Endothelial cell of umbilical vein (primary cell): ENCODE data around the gene SLC9A9.

Experiments
- JUN ChIP-seq: IDR thresholded peaks from 2 replicates; pipeline ENCODE4 v1.6.1; 2011; ENCODE audit warnings: borderline replicate concordance, low read depth; ENCODE audit not compliant: insufficient read length, insufficient read depth
- POLR2A ChIP-seq: IDR thresholded peaks from 2 replicates; pipeline ENCODE4 v1.6.1; 2012; ENCODE audit warnings: low read depth, mild to moderate bottlenecking, control low read depth, low read length
- TF ChIP-seq, protein P1 (sequence below), 2 donors: IDR thresholded peaks; 1 replicate in 1 of 2; 2 replicates in 1 of 2; pipeline ENCODE4 v1.5.1; 2011; ENCODE audit warnings: low read length in 2 of 2, mild to moderate bottlenecking in 2 of 2, moderate library complexity in 2 of 2, control low read depth in 1 of 2, inconsistent platforms in 1 of 2, low read depth in 1 of 2; ENCODE audit not compliant: insufficient read depth in 1 of 2; ENCODE audit errors: extremely low read depth in 1 of 2

DNA sequence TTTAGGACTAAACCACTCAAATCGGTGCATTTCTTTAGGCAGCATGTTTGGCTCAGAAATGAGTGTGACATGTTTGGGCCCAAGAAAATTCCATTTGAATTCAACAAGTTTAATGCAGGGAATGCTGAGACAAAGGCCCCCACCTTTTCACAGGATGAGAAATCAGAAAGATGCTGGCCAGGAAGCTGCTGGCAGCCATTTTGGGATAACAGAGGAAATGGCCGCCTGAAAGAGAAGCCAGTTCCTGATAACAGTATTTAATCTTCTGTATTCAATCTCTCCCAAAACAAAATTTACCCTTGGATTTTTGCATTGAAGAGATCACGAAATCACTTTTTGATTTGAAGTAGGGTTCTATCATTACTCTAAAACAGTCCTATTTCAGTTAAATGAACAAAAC is 350.9 kb downstream of the SLC9A9 start:
- TF ChIP-seq, protein P1, sequence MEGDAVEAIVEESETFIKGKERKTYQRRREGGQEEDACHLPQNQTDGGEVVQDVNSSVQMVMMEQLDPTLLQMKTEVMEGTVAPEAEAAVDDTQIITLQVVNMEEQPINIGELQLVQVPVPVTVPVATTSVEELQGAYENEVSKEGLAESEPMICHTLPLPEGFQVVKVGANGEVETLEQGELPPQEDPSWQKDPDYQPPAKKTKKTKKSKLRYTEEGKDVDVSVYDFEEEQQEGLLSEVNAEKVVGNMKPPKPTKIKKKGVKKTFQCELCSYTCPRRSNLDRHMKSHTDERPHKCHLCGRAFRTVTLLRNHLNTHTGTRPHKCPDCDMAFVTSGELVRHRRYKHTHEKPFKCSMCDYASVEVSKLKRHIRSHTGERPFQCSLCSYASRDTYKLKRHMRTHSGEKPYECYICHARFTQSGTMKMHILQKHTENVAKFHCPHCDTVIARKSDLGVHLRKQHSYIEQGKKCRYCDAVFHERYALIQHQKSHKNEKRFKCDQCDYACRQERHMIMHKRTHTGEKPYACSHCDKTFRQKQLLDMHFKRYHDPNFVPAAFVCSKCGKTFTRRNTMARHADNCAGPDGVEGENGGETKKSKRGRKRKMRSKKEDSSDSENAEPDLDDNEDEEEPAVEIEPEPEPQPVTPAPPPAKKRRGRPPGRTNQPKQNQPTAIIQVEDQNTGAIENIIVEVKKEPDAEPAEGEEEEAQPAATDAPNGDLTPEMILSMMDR (IDR thresholded peaks at IDR 0.05; ENCODE audit: extremely low read depth in 1 of 2, insufficient read depth in 1 of 2, low read depth in 1 of 2, low read length in 2 of 2) = no peak
- TF ChIP-seq JUN (no peak), POLR2A (no peak)
